Spleen (tissue), 13 donors: ENCODE results near the gene LCN12. TPM values are rescaled to one million over a fixed set of nuclear protein-coding genes. Genes with fewer than 3 reads are reported as not detected.
A peak's percentile ranks its signal among the peaks of the same experiment; 100 is the strongest.

Experiments used
- DNase-seq: peaks from one replicate; pipeline ENCODE4 v3.0.0-alpha.2; 2020
- H3K27ac ChIP-seq, 8 donors: fragments of 200-600 bp; sonication (generic) in 7 of 8; 1 replicate in 4 of 8; 2 replicates in 4 of 8; pipeline versions ENCODE4 v1.5.0 to v1.8.0; 2016 to 2021; ENCODE audit warnings: inconsistent platforms in 4 of 8, mild to moderate bottlenecking in 4 of 8, moderate library complexity in 1 of 8
- H3K27me3 ChIP-seq, 7 donors: fragments of 200-600 bp; sonication (generic) in 6 of 7; replicated peaks in 1 of 7; 1 replicate in 4 of 7; 2 replicates in 3 of 7; pipeline versions ENCODE4 v1.5.0 to v1.8.0; 2016 to 2021; ENCODE audit warnings: inconsistent platforms in 3 of 7, mild to moderate bottlenecking in 1 of 7
- H3K36me3 ChIP-seq, 6 donors: fragments of 200-600 bp; sonication (generic) in 5 of 6; 1 replicate in 4 of 6; 2 replicates in 2 of 6; pipeline versions ENCODE4 v1.5.0 to v1.8.0; 2016 to 2021; ENCODE audit warnings: inconsistent platforms in 2 of 6
- H3K4me1 ChIP-seq, 6 donors: fragments of 200-600 bp; sonication (generic) in 5 of 6; 1 replicate in 3 of 6; 2 replicates in 3 of 6; pipeline versions ENCODE4 v1.5.0 to v1.8.0; 2016 to 2021; ENCODE audit warnings: inconsistent platforms in 3 of 6
- H3K4me3 ChIP-seq, 8 donors: fragments of 200-600 bp; sonication (generic) in 7 of 8; 1 replicate in 4 of 8; 2 replicates in 4 of 8; pipeline versions ENCODE4 v1.5.0 to v1.8.0; 2016 to 2021; ENCODE audit warnings: inconsistent platforms in 4 of 8, mild to moderate bottlenecking in 4 of 8, moderate library complexity in 2 of 8
- H3K9me3 ChIP-seq, 8 donors: fragments of 200-600 bp; sonication (generic) in 7 of 8; 1 replicate in 4 of 8; 2 replicates in 4 of 8; pipeline versions ENCODE4 v1.5.0 to v1.8.0; 2016 to 2021; ENCODE audit warnings: inconsistent platforms in 4 of 8
- CTCF ChIP-seq, 11 experiments: fragments of 200-600 bp in 7 of 11; fragments of 450-650 bp in 4 of 11; sonication (generic) in 4 of 11; IDR thresholded peaks in 8 of 11; conservative IDR thresholded peaks in 3 of 11; 1 replicate in 7 of 11; 2 replicates in 4 of 11; pipeline versions ENCODE4 v1.4.0 to v1.8.0; 2016 to 2021; ENCODE audit warnings: antibody characterized with exemption in 11 of 11, inconsistent platforms in 4 of 11, mild to moderate bottlenecking in 1 of 11
- POLR2A ChIP-seq, 3 donors: fragments of 450-650 bp; IDR thresholded peaks; one replicate each; pipeline ENCODE4 v1.5.1; 2017; ENCODE audit warnings: antibody characterized with exemption in 3 of 3, mild to moderate bottlenecking in 1 of 3
- POLR2AphosphoS5 ChIP-seq, 3 donors: sonication (generic); formaldehyde crosslinking; IDR thresholded peaks; one replicate each; pipeline ENCODE4 v1.5.1; 2017; ENCODE audit warnings: antibody characterized with exemption in 3 of 3
- WGBS, 5 donors: extraction: QIAGEN DNeasy Blood & Tissue Kit in 3 of 5; methylation state at CpG; one replicate each; pipeline versions ENCODE4 v1.1.5 to v1.1.7; 2013 to 2018; 5-methylcytosine and 5-hydroxymethylcytosine counted together
- intact Hi-C: fragments of 100-400 bp; cut with DNase I; formaldehyde crosslinking; loops from one replicate; pipeline ENCODE4 v1.15.0; 2023; ENCODE audit warnings: low total_unique reads
- long read RNA-seq, 2 donors: transcript quantifications; one replicate each; lab custom pipeline, GENCODE V29; 2026
- polyA plus RNA-seq, 3 donors: library from polyadenylated mRNA; stranded (reverse); fragments of 200-250 nt; gene quantifications; one replicate each; pipeline ENCODE4 v1.2.1, GENCODE V29; 2013
- total RNA-seq, 7 donors: library from RNA; depleted of rRNA in 3 of 7; stranded (reverse); fragments of >200 nt in 3 of 7; fragmentation: NEBNext Ultra II Directional in 4 of 7; extraction: Animal tissue kit (Norgen Biotek cat#: 25700) in 4 of 7; gene quantifications; one replicate each; pipeline versions ENCODE4 v1.1.0 to v1.2.1, GENCODE V29; 2016 to 2021
- donor health status: healthy with polysubstance abuse.
- donor health status: DM: no; HTN: no; CAD: no; lungs with moderate emphysema.
- donor health status: DM: no; HTN: no; CAD: no.
- donor health status: Bipolar disorder and iron deficiency.
- donor health status: healthy.
- donor health status: DM: no; HTN: no; CAD: no.
- donor health status: DM: yes; HTN: yes; CAD: no.

Gene LCN12, protein sequence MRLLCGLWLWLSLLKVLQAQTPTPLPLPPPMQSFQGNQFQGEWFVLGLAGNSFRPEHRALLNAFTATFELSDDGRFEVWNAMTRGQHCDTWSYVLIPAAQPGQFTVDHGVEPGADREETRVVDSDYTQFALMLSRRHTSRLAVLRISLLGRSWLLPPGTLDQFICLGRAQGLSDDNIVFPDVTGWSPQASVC
- total RNA-seq (10 to 100 TPM in 4 of 7 donors, 1 to 10 TPM in 3; 3.1 to 63.4 (median 12.5) TPM), polyA plus RNA-seq (1 to 10 TPM in 2 of 3 donors, under 1 TPM in 1; 0.83 to 6.7 (median 4.8) TPM)
- long read RNA-seq, donor 1: 0 reads
- long read RNA-seq, donor 2: 0 reads

DNA sequence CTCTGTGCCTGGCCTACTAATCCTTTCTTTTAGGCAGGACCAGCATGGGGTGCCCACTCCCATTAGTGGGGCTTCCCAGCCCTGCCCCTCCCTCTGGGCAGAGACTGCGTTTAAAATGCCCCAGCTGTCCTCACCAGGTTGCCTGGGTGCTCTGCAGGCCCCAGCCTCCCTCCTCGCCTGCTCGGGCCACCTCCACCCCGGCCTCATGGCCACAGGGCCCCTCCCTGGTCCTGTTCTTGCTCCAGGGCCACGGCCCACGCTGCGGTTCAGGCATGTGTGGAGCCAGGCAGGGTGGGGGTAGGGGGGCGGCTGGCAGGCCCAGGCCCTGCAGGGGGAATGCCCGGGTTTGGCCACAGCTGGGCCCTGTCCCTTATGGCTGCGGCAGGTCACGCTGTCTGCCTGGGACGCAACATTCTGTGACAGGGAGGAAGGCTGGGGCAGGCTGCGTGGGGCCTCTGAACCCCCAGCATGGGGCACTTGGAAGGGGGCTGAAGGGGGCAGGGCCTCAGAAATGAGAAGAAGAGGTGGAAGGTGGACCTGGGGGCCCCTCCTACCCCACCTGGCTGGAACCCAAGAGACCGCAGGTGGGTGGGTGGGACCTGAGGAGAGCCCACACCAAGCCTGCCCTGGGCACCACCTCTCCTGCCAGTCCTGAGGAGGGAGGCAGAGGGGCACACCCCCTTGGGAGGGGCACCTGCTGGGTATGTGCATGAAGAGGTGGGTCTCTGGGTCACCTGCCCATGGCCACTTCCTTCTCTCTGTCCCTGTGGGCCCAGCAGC, at the start of gene LCN12:
TSS of gene LCN12 (plus strand) at position 733 of the 780 bp plus-strand sequence. CDS start 55 bp downstream, outside the sequence.
- intact Hi-C loops: no loop called here
- H3K27ac ChIP-seq: peak within 1 kb of the TSS in 7 of 8 donors; percentile 13 to 94 (median 87)
- no peaks in the 10 kb centered on the region for H3K27me3 ChIP-seq
- H3K4me3 ChIP-seq: peak within 1 kb of the TSS in 3 of 8 donors; percentile 1 to 45 (median 34)
- no peaks in the 10 kb centered on the region for H3K36me3 ChIP-seq
- DNase-seq: peak; percentile 77
- WGBS, 5 donors: 70 to 92% (median 82%) methylated on average over 6 to 14 of the region's 14 CpGs
- TF ChIP-seq POLR2AphosphoS5 (IDR thresholded peaks at IDR 0.05) (no peak), POLR2A (IDR thresholded peaks at IDR 0.05) (no peak), CTCF (IDR thresholded peaks at IDR 0.05 in 8 of 11, conservative IDR thresholded peaks at IDR 0.05 in 3 of 11) (no peak)
- H3K9me3 ChIP-seq: no peaks in the 10 kb centered on the region
- peaks cover 18 to 71% (median 44%) of the 10 kb centered on the region in 6 donors for H3K4me1 ChIP-seq

DNA sequence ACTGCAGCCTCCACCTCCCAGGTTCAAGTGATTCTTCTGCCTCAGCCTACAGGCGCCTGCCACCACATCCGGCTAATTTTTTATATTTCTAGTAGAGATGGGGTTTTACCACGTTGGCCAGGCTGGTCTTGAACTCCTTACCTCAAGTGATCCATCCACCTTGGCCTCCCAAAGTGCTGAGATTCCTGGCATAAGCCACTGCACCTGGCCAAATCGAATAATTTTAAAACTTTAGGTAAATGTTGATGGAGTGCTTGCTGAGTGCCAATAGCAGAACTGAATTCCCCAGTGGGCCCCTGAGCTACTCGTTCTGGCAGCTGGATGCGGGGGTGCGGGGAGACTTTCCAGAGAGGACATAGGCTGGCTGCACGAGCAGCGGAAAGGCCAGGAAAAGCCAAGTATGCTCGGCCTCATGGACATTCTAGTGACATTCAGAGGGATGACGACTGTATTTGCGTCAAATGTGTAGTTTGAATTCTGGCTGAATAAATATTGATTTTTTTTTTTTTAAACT, 49.0 kb upstream of the LCN12 start:
- DNase-seq: peak; percentile 72
- WGBS, 5 donors: 51 to 79% (median 68%) methylated on average over 12 of the region's 12 CpGs
- peaks cover 0 to 98% (median 47%) of the 10 kb centered on the region in 6 donors for H3K36me3 ChIP-seq

GRCh38 chr9:136906266-136906665, 45.8 kb upstream of the LCN12 start:
- Histone ChIP-seq H3K27ac (peak overlapping the region in 3 of 8 donors; percentile 23 to 92 (median 87)), H3K4me3 (no peak overlapping the region), H3K9me3 (no peaks in the 10 kb centered on the region), H3K36me3 (peaks cover 0 to 98% (median 48%) of the 10 kb centered on the region in 6 donors), H3K27me3 (no peaks in the 10 kb centered on the region), H3K4me1 (peaks cover 27 to 48% (median 36%) of the 10 kb centered on the region in 6 donors)
- no peak for TF ChIP-seq POLR2AphosphoS5 (IDR thresholded peaks at IDR 0.05)
- TF ChIP-seq CTCF (IDR thresholded peaks at IDR 0.05 in 8 of 11, conservative IDR thresholded peaks at IDR 0.05 in 3 of 11): no peak
- no peak for TF ChIP-seq POLR2A (IDR thresholded peaks at IDR 0.05)
- intact Hi-C loops: no loop called here
- WGBS, 5 donors: 63 to 78% (median 68%) methylated on average over 4 of the region's 4 CpGs
- no peak for DNase-seq

More for the DNA sequence above, 49.0 kb upstream of the LCN12 start:
- Histone ChIP-seq H3K4me1 (peaks cover 34 to 70% (median 50%) of the 10 kb centered on the region in 6 donors), H3K27me3 (no peaks in the 10 kb centered on the region), H3K4me3 (no peak overlapping the region), H3K27ac (peak overlapping the region; percentile 67 to 92 (median 82)), H3K9me3 (no peaks in the 10 kb centered on the region)
- TF ChIP-seq POLR2A (IDR thresholded peaks at IDR 0.05) (no peak), POLR2AphosphoS5 (IDR thresholded peaks at IDR 0.05) (peak in 2 of 3 donors; percentile 45 to 47)
- intact Hi-C loops: no loop called here

GRCh38 chr9:136907011-136907914, 44.8 kb upstream of the LCN12 start:
- 96 to 98% (median 96%) methylated on average over 25 to 29 of the region's 29 CpGs for WGBS, 5 donors
- no peak for TF ChIP-seq POLR2A (IDR thresholded peaks at IDR 0.05)
- no peak for TF ChIP-seq CTCF (IDR thresholded peaks at IDR 0.05 in 8 of 11, conservative IDR thresholded peaks at IDR 0.05 in 3 of 11)
- TF ChIP-seq POLR2AphosphoS5 (IDR thresholded peaks at IDR 0.05): no peak
- Histone ChIP-seq H3K27me3 (no peaks in the 10 kb centered on the region), H3K4me1 (peaks cover 17 to 44% (median 26%) of the 10 kb centered on the region in 6 donors), H3K4me3 (no peak overlapping the region), H3K36me3 (peaks cover 0 to 96% (median 53%) of the 10 kb centered on the region in 6 donors), H3K9me3 (no peaks in the 10 kb centered on the region), H3K27ac (peak overlapping the region in 2 of 8 donors; percentile 23 to 92)
- peak; percentile 60 for DNase-seq
- intact Hi-C loops: no loop called here
